PC-3 (cell line): Measurements from ENCODE around the gene DIS3L2.

ENCODE experiments used
- EZH2 ChIP-seq: fragments of 300-600 bp; sonication (generic); IDR thresholded peaks from one replicate; pipeline ENCODE4 v1.6.1; 2017; ENCODE audit warnings: antibody characterized with exemption, mild to moderate bottlenecking, low read length; ENCODE audit not compliant: unreplicated experiment
- EZH2phosphoT487 ChIP-seq: fragments of 300-600 bp; sonication (generic); IDR thresholded peaks from 2 replicates; pipeline ENCODE4 v1.6.1; 2018; ENCODE audit warnings: mild to moderate bottlenecking, antibody characterized with exemption, low read length, borderline replicate concordance
- TF ChIP-seq, protein P1 (sequence below): fragments of 300-600 bp; sonication (generic); conservative IDR thresholded peaks from 2 replicates; pipeline ENCODE4 v1.5.1; 2017; ENCODE audit warnings: antibody characterized with exemption, low read depth, mild to moderate bottlenecking, low read length

GRCh38 chr2:231970461-231970860, 8.9 kb downstream of the DIS3L2 start:
- TF ChIP-seq, protein P1, sequence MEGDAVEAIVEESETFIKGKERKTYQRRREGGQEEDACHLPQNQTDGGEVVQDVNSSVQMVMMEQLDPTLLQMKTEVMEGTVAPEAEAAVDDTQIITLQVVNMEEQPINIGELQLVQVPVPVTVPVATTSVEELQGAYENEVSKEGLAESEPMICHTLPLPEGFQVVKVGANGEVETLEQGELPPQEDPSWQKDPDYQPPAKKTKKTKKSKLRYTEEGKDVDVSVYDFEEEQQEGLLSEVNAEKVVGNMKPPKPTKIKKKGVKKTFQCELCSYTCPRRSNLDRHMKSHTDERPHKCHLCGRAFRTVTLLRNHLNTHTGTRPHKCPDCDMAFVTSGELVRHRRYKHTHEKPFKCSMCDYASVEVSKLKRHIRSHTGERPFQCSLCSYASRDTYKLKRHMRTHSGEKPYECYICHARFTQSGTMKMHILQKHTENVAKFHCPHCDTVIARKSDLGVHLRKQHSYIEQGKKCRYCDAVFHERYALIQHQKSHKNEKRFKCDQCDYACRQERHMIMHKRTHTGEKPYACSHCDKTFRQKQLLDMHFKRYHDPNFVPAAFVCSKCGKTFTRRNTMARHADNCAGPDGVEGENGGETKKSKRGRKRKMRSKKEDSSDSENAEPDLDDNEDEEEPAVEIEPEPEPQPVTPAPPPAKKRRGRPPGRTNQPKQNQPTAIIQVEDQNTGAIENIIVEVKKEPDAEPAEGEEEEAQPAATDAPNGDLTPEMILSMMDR = no peak
- TF ChIP-seq EZH2 (no peak), EZH2phosphoT487 (no peak)
